Right atrium auricular region (tissue), 2 donors: ENCODE results near the gene FAAP100. TPM values are rescaled to one million over a fixed set of nuclear protein-coding genes. Genes with fewer than 3 reads are reported as not detected.

ENCODE experiments used
- DNase-seq: peaks from one replicate; pipeline ENCODE4 v3.0.0-alpha.2; 2019; ENCODE audit warnings: low spot score
- H3K27ac ChIP-seq, 2 donors: fragments of 200-600 bp; sonication (generic); 1 replicate in 1 of 2; 2 replicates in 1 of 2; pipeline ENCODE4 v1.5.1; 2016 to 2019
- H3K27me3 ChIP-seq, 2 donors: fragments of 200-600 bp; sonication (generic); one replicate each; pipeline versions ENCODE4 v1.5.1 to v1.6.0; 2017 to 2019
- H3K36me3 ChIP-seq: fragments of 200-600 bp; sonication (generic); one replicate; pipeline ENCODE4 v1.5.1; 2016
- H3K4me1 ChIP-seq, 2 donors: fragments of 200-600 bp; sonication (generic); one replicate each; pipeline versions ENCODE4 v1.5.1 to v1.6.0; 2017 to 2019
- H3K4me3 ChIP-seq, 2 donors: fragments of 200-600 bp; sonication (generic); 1 replicate in 1 of 2; 2 replicates in 1 of 2; pipeline ENCODE4 v1.5.1; 2017 to 2019; ENCODE audit warnings: mild to moderate bottlenecking in 1 of 2, moderate library complexity in 1 of 2
- H3K9me3 ChIP-seq, 2 donors: fragments of 200-600 bp; sonication (generic); one replicate each; pipeline ENCODE4 v1.5.1; 2019
- CTCF ChIP-seq, 2 donors: fragments of 200-600 bp; sonication (generic); IDR thresholded peaks; one replicate each; pipeline ENCODE4 v1.5.1; 2019; ENCODE audit warnings: antibody characterized with exemption in 2 of 2
- total RNA-seq, 2 donors: library from RNA; depleted of rRNA; stranded (reverse); fragments of >200 nt; gene quantifications; one replicate each; pipeline ENCODE4 v1.1.0, GENCODE V29; 2016

Gene FAAP100
- total RNA-seq, 2 donors from 2014 or later = 12.8 to 13.7 TPM

GRCh38 chr17:81529437-81529803 is 22.7 kb downstream of the FAAP100 start:
- Histone ChIP-seq H3K27ac (no peak overlapping the region), H3K9me3 (no peaks in the 10 kb centered on the region), H3K4me1 (no peaks in the 10 kb centered on the region), H3K27me3 (no peaks in the 10 kb centered on the region), H3K4me3 (no peak overlapping the region), H3K36me3 (no peaks in the 10 kb centered on the region)
- DNase-seq = no peak
- no peak for TF ChIP-seq CTCF (IDR thresholded peaks at IDR 0.05)

- no peaks in the 10 kb centered on the region for H3K9me3 ChIP-seq
- no peak for DNase-seq
- H3K27me3 ChIP-seq = no peaks in the 10 kb centered on the region
- peaks cover 0 to 3% of the 10 kb centered on the region in 2 donors for H3K4me1 ChIP-seq
- no peaks in the 10 kb centered on the region for H3K36me3 ChIP-seq
- H3K4me3 ChIP-seq = no peak overlapping the region
- no peak for TF ChIP-seq CTCF (IDR thresholded peaks at IDR 0.05)
- H3K27ac ChIP-seq = no peak overlapping the region
Measured at GRCh38 chr17:81528651-81529436, 23.3 kb downstream of the FAAP100 start.

GRCh38 chr17:81528384-81528650 is 23.8 kb downstream of the FAAP100 start:
- H3K27ac ChIP-seq = no peak overlapping the region
- H3K4me1 ChIP-seq = peaks cover 0 to 9% of the 10 kb centered on the region in 2 donors
- H3K4me3 ChIP-seq = no peak overlapping the region
- DNase-seq = no peak
- no peaks in the 10 kb centered on the region for H3K36me3 ChIP-seq
- no peaks in the 10 kb centered on the region for H3K9me3 ChIP-seq
- no peaks in the 10 kb centered on the region for H3K27me3 ChIP-seq
- no peak for TF ChIP-seq CTCF (IDR thresholded peaks at IDR 0.05)

GRCh38 chr17:81527591-81528383 is 24.4 kb downstream of the FAAP100 start, which contains the start of gene FSCN2:
Gene FSCN2, plus strand, starts transcription at chr17:81528377. Its CDS starts 155 bp downstream, at chr17:81528532.
- DNase-seq = no peak
- no peaks in the 10 kb centered on the region for H3K36me3 ChIP-seq
- peaks cover 0 to 11% of the 10 kb centered on the region in 2 donors for H3K4me1 ChIP-seq
- no peaks in the 10 kb centered on the region for H3K27me3 ChIP-seq
- TF ChIP-seq CTCF (IDR thresholded peaks at IDR 0.05) = no peak
- no peak within 1 kb of the TSS for H3K27ac ChIP-seq
- no peak within 1 kb of the TSS for H3K4me3 ChIP-seq
- H3K9me3 ChIP-seq = no peaks in the 10 kb centered on the region

- TF ChIP-seq CTCF (IDR thresholded peaks at IDR 0.05) = no peak
- H3K4me1 ChIP-seq = peaks cover 0 to 11% of the 10 kb centered on the region in 2 donors
- H3K27ac ChIP-seq = no peak overlapping the region
- DNase-seq = no peak
- H3K9me3 ChIP-seq = no peaks in the 10 kb centered on the region
- H3K36me3 ChIP-seq = no peaks in the 10 kb centered on the region
- no peaks in the 10 kb centered on the region for H3K27me3 ChIP-seq
- no peak overlapping the region for H3K4me3 ChIP-seq
Measured at GRCh38 chr17:81526662-81527571, 25.2 kb downstream of the FAAP100 start.
